ENCODE measurements around the gene PARD3B.

DNA sequence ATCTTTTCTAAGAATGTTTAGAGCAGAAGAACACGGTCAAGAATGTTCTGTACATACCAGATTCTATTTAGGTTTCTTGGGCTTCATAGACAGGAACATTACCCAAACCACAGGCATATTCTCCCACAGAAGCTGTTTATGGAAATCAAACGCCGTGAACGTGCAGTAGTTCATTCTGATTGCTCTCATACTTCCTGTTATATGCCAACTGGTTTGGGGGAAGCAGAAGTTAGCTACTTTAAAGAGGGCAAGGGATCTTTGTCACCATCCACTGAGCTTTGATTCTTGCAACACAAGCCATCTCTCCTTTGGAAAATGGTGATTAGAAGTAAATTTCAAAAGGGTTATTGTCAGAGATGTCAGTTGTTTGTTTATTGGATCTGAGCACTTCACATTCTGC lies 954.8 kb downstream of the PARD3B start:
- no peak for TF ChIP-seq EHMT2 (IDR thresholded peaks at IDR 0.05; ENCODE audit: borderline replicate concordance, low read depth, low read length)
- no peak for TF ChIP-seq SP4 (CRISPR knock-in tag; IDR thresholded peaks at IDR 0.05)
- no peak for TF ChIP-seq MXI1 (IDR thresholded peaks at IDR 0.05; ENCODE audit: borderline replicate concordance, low read depth, low read length)
- TF ChIP-seq POLR2A (IDR thresholded peaks at IDR 0.05; ENCODE audit: insufficient read depth in 1 of 2, low read depth in 2 of 2, low read length in 2 of 2): no peak
- TF ChIP-seq, protein P1, sequence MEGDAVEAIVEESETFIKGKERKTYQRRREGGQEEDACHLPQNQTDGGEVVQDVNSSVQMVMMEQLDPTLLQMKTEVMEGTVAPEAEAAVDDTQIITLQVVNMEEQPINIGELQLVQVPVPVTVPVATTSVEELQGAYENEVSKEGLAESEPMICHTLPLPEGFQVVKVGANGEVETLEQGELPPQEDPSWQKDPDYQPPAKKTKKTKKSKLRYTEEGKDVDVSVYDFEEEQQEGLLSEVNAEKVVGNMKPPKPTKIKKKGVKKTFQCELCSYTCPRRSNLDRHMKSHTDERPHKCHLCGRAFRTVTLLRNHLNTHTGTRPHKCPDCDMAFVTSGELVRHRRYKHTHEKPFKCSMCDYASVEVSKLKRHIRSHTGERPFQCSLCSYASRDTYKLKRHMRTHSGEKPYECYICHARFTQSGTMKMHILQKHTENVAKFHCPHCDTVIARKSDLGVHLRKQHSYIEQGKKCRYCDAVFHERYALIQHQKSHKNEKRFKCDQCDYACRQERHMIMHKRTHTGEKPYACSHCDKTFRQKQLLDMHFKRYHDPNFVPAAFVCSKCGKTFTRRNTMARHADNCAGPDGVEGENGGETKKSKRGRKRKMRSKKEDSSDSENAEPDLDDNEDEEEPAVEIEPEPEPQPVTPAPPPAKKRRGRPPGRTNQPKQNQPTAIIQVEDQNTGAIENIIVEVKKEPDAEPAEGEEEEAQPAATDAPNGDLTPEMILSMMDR (CRISPR knock-in tag; IDR thresholded peaks at IDR 0.05): no peak
- TF ChIP-seq ZNF777 (CRISPR knock-in tag; IDR thresholded peaks at IDR 0.05): no peak
- TF ChIP-seq RAD21 (CRISPR knock-in tag; IDR thresholded peaks at IDR 0.05): no peak
- TF ChIP-seq CENPX (CRISPR knock-in tag; IDR thresholded peaks at IDR 0.05): no peak

Data from HepG2 (cell line).